NT2/D1 (cell line): ENCODE measurements around the gene EPN2.

ENCODE experiments used
- SUZ12 ChIP-seq: IDR thresholded peaks from 2 replicates; pipeline ENCODE4 v1.6.1; 2011; ENCODE audit not compliant: insufficient read length, insufficient read depth; ENCODE audit errors: extremely low read depth
- ZNF274 ChIP-seq: IDR thresholded peaks from 2 replicates; pipeline ENCODE4 v1.6.1; 2011; ENCODE audit warnings: mild to moderate bottlenecking, low read depth, low read length

GRCh38 chr17:19341641-19342610 is 104.8 kb downstream of the EPN2 start:
- no peak for TF ChIP-seq ZNF274
- no peak for TF ChIP-seq SUZ12
